H1 (cell line): ENCODE results near the gene HMGB1. TPM values are rescaled to one million over a fixed set of nuclear protein-coding genes. Genes with fewer than 3 reads are reported as not detected.

Experiments
- CTCF ChIA-PET: fragments of 300-600 bp; sonication (Branson Sonifier 250); formaldehyde crosslinking; loops from one replicate; lab custom pipeline; 2021; ENCODE audit not compliant: partially characterized antibody; lab: Charles Lee
- POLR2A ChIA-PET: fragments of 300-600 bp; sonication (Branson Sonifier 250); formaldehyde crosslinking; loops from one replicate; lab custom pipeline; 2021; ENCODE audit warnings: inconsistent platforms; ENCODE audit not compliant: partially characterized antibody; lab: Charles Lee
- DNase-seq, 2 experiments: peaks; one replicate each; pipeline versions ENCODE4 v3.0.0 to v3.0.0-alpha.2; 2010 to 2022; ENCODE audit warnings: low spot score in 2 of 2, low read depth in 1 of 2, mixed read lengths in 1 of 2
- FAIRE-seq: peaks from 2 replicates; lab custom pipeline; 2011; peaks lifted over from hg19 to GRCh38; lab: Jason Lieb, UNC
- H2AFZ ChIP-seq: 2 replicates; pipeline ENCODE4 v1.8.1; 2012; ENCODE audit warnings: low read length, inconsistent platforms
- H2AK5ac ChIP-seq: 2 replicates; pipeline ENCODE4 v1.6.1; 2013; ENCODE audit warnings: low read depth, low read length
- H2BK120ac ChIP-seq: replicated peaks from 2 replicates; pipeline ENCODE3; 2013; ENCODE audit warnings: low read depth, low read length, inconsistent platforms
- H2BK12ac ChIP-seq: 2 replicates; pipeline ENCODE4 v1.6.1; 2013; ENCODE audit warnings: low read depth, low read length
- H2BK15ac ChIP-seq: 2 replicates; pipeline ENCODE4 v1.6.1; 2013; ENCODE audit warnings: low read length
- H2BK20ac ChIP-seq: 2 replicates; pipeline ENCODE4 v1.6.1; 2013; ENCODE audit warnings: low read length
- H2BK5ac ChIP-seq: 2 replicates; pipeline ENCODE4 v1.6.1; 2013; ENCODE audit warnings: low read depth, low read length
- H3K14ac ChIP-seq: 2 replicates; pipeline ENCODE4 v1.6.1; 2013; ENCODE audit warnings: inconsistent platforms; ENCODE audit not compliant: insufficient read length
- H3K18ac ChIP-seq: 2 replicates; pipeline ENCODE4 v1.6.1; 2013; ENCODE audit warnings: low read length; ENCODE audit errors: extremely low read depth
- H3K23ac ChIP-seq: 2 replicates; pipeline ENCODE4 v1.6.1; 2013; ENCODE audit warnings: inconsistent platforms; ENCODE audit not compliant: insufficient read length
- H3K23me2 ChIP-seq: 2 replicates; pipeline ENCODE4 v1.6.1; 2013; ENCODE audit warnings: low read depth, low read length
- H3K27ac ChIP-seq: 2 replicates; pipeline ENCODE4 v1.6.1; 2011; ENCODE audit warnings: low read depth, low read length, inconsistent platforms
- H3K27me3 ChIP-seq, 4 experiments: replicated peaks in 1 of 4; 1 replicate in 1 of 4; 2 replicates in 3 of 4; pipeline versions ENCODE4 v1.6.1 to v1.8.1; 2011 to 2013; ENCODE audit warnings: low read length in 3 of 4, mild to moderate bottlenecking in 3 of 4, inconsistent platforms in 2 of 4, mixed read lengths in 2 of 4, moderate library complexity in 1 of 4; ENCODE audit not compliant: control insufficient read depth in 3 of 4, insufficient read depth in 3 of 4; ENCODE audit errors: extremely low read depth in 1 of 4
- H3K36me3 ChIP-seq, 4 experiments: 2 replicates each; pipeline versions ENCODE4 v1.6.1 to v1.8.1; 2011 to 2013; ENCODE audit warnings: mild to moderate bottlenecking in 4 of 4, low read length in 3 of 4, moderate library complexity in 2 of 4, control low read depth in 1 of 4, inconsistent platforms in 1 of 4; ENCODE audit not compliant: insufficient read depth in 4 of 4, control insufficient read depth in 2 of 4
- H3K4ac ChIP-seq: replicated peaks from 2 replicates; pipeline ENCODE3; 2013; ENCODE audit warnings: low read length, low read depth, mixed read lengths, inconsistent platforms; ENCODE audit not compliant: insufficient read length
- H3K4me1 ChIP-seq, 4 experiments: replicated peaks in 1 of 4; 1 replicate in 1 of 4; 2 replicates in 3 of 4; pipeline versions ENCODE4 v1.6.1 to v1.8.1; 2011 to 2013; ENCODE audit warnings: low read length in 3 of 4, inconsistent platforms in 2 of 4, mixed read lengths in 1 of 4; ENCODE audit not compliant: insufficient read depth in 4 of 4, control insufficient read depth in 3 of 4
- H3K4me2 ChIP-seq, 2 experiments: 2 replicates each; pipeline versions ENCODE4 v1.6.1 to v1.8.1; 2011 to 2013; ENCODE audit warnings: low read depth in 2 of 2, low read length in 2 of 2, control low read depth in 1 of 2, inconsistent platforms in 1 of 2, mild to moderate bottlenecking in 1 of 2; ENCODE audit not compliant: insufficient read depth in 1 of 2
- H3K4me3 ChIP-seq, 4 experiments: fragments of 200-600, 300-600 bp in 1 of 4; sonication (generic), shearing (Covaris generic), sonication (Bioruptor Twin) in 1 of 4; 2 replicates each; pipeline versions ENCODE4 v1.5.1 to v1.8.1; 2011 to 2016; ENCODE audit warnings: low read length in 4 of 4, low read depth in 3 of 4, control low read depth in 2 of 4, inconsistent platforms in 2 of 4, mild to moderate bottlenecking in 2 of 4, mixed read lengths in 1 of 4, moderate library complexity in 1 of 4; ENCODE audit not compliant: insufficient read depth in 2 of 4; ENCODE audit errors: extremely low read depth in 1 of 4
- H3K56ac ChIP-seq: replicated peaks from 2 replicates; pipeline ENCODE3; 2013; ENCODE audit warnings: low read depth, mild to moderate bottlenecking, mixed read lengths, low read length, inconsistent platforms; ENCODE audit not compliant: insufficient read length
- H3K79me1 ChIP-seq: 2 replicates; pipeline ENCODE4 v1.6.1; 2013; ENCODE audit warnings: low read depth, low read length, control low read depth
- H3K79me2 ChIP-seq, 2 experiments: 2 replicates each; pipeline versions ENCODE4 v1.6.1 to v1.8.1; 2012 to 2013; ENCODE audit warnings: low read length in 2 of 2, mild to moderate bottlenecking in 2 of 2, inconsistent platforms in 1 of 2; ENCODE audit not compliant: insufficient read depth in 2 of 2, control insufficient read depth in 1 of 2
- H3K9ac ChIP-seq, 4 experiments: replicated peaks in 1 of 4; 1 replicate in 1 of 4; 2 replicates in 3 of 4; pipeline versions ENCODE4 v1.6.1 to v1.8.1; 2011 to 2013; ENCODE audit warnings: low read depth in 3 of 4, low read length in 3 of 4, control low read depth in 2 of 4, mild to moderate bottlenecking in 2 of 4, moderate library complexity in 2 of 4, inconsistent platforms in 1 of 4; ENCODE audit errors: extremely low read depth in 1 of 4
- H3K9me3 ChIP-seq, 2 experiments: 2 replicates each; pipeline versions ENCODE4 v1.6.1 to v1.8.1; 2012 to 2013; ENCODE audit warnings: mild to moderate bottlenecking in 2 of 2, moderate library complexity in 2 of 2, control low read depth in 1 of 2, inconsistent platforms in 1 of 2, low read depth in 1 of 2, low read length in 1 of 2, mixed read lengths in 1 of 2; ENCODE audit not compliant: insufficient read depth in 2 of 2
- H4K20me1 ChIP-seq, 2 experiments: replicated peaks in 1 of 2; 2 replicates each; pipeline versions ENCODE3 to v1.8.1; 2011 to 2013; ENCODE audit warnings: inconsistent platforms in 2 of 2, low read length in 2 of 2, mild to moderate bottlenecking in 1 of 2; ENCODE audit not compliant: insufficient read depth in 2 of 2, control insufficient read depth in 1 of 2
- H4K5ac ChIP-seq: 2 replicates; pipeline ENCODE4 v1.6.1; 2013; ENCODE audit warnings: low read length, low read depth, mixed read lengths, inconsistent platforms; ENCODE audit not compliant: insufficient read length
- H4K8ac ChIP-seq: 2 replicates; pipeline ENCODE4 v1.8.0; 2013; ENCODE audit warnings: mild to moderate bottlenecking, moderate library complexity, low read length, inconsistent platforms; ENCODE audit not compliant: insufficient read depth; ENCODE audit errors: extremely low read depth
- H4K91ac ChIP-seq: replicated peaks from 2 replicates; pipeline ENCODE3; 2013; ENCODE audit warnings: low read length, mixed read lengths, inconsistent platforms; ENCODE audit not compliant: insufficient read length
- BCL11A ChIP-seq, 2 experiments: IDR thresholded peaks; one replicate each; pipeline ENCODE4 v1.6.1; 2011; ENCODE audit warnings: low read depth in 2 of 2, low read length in 2 of 2, mild to moderate bottlenecking in 2 of 2
- CBX8 ChIP-seq: fragments of 300-800, 300-1000 bp; sonication (generic); IDR thresholded peaks from 2 replicates; pipeline ENCODE4 v1.7.1; 2016; ENCODE audit warnings: low read depth, low read length, borderline replicate concordance
- CREB1 ChIP-seq: IDR thresholded peaks from 2 replicates; pipeline ENCODE4 v1.6.1; 2012; ENCODE audit warnings: inconsistent platforms
- E2F6 ChIP-seq: IDR thresholded peaks from 2 replicates; pipeline ENCODE4 v1.6.1; 2012; ENCODE audit warnings: inconsistent platforms
- HDAC2 ChIP-seq, 2 experiments: fragments of 300-600 bp in 1 of 2; sonication (generic) in 1 of 2; IDR thresholded peaks; 2 replicates each; pipeline ENCODE4 v1.6.1; 2011 to 2012; ENCODE audit warnings: low read depth in 2 of 2, low read length in 2 of 2, mild to moderate bottlenecking in 2 of 2, moderate library complexity in 2 of 2, borderline replicate concordance in 1 of 2, inconsistent platforms in 1 of 2
- JUND ChIP-seq: IDR thresholded peaks from 2 replicates; pipeline ENCODE4 v1.6.1; 2011; ENCODE audit warnings: mild to moderate bottlenecking, improper control_type of control experiment, low read length
- KDM1A ChIP-seq: fragments of 200-600, 300-600 bp; sonication (generic); IDR thresholded peaks from 2 replicates; pipeline ENCODE4 v1.7.1; 2016; ENCODE audit warnings: mild to moderate bottlenecking, low read length, borderline replicate concordance
- KDM5A ChIP-seq: fragments of 200-600 bp; IDR thresholded peaks from 2 replicates; pipeline ENCODE4 v1.7.1; 2012; ENCODE audit warnings: mild to moderate bottlenecking, low read length, inconsistent platforms, mixed read lengths
- PHF8 ChIP-seq: fragments of 200-600 bp; sonication (generic); conservative IDR thresholded peaks from 2 replicates; pipeline ENCODE4 v1.7.1; 2012; ENCODE audit warnings: low read depth, mild to moderate bottlenecking, inconsistent platforms, low read length, moderate library complexity
- POLR2AphosphoS5 ChIP-seq: IDR thresholded peaks from 2 replicates; pipeline ENCODE4 v1.6.1; 2011; ENCODE audit warnings: low read depth, low read length
- SIRT6 ChIP-seq: IDR thresholded peaks from one replicate; pipeline ENCODE4 v1.7.1; 2012; ENCODE audit warnings: low read length, inconsistent platforms
- SUZ12 ChIP-seq: fragments of 200-600 bp; sonication (generic); IDR thresholded peaks from 2 replicates; pipeline ENCODE4 v1.6.1; 2012; ENCODE audit warnings: mild to moderate bottlenecking, inconsistent platforms, low read length, moderate library complexity, mixed read lengths
- TAF1 ChIP-seq: IDR thresholded peaks from 2 replicates; pipeline ENCODE4 v1.6.1; 2011; ENCODE audit warnings: mild to moderate bottlenecking, low read depth, low read length
- TBP ChIP-seq: IDR thresholded peaks from 2 replicates; pipeline ENCODE4 v1.6.1; 2011; ENCODE audit warnings: low read depth, low read length, improper control_type of control experiment
- WGBS, 2 experiments: shearing (Covaris generic) in 1 of 2; methylation state at CpG; one replicate each; pipeline versions ENCODE4 v1.1.6 to v1.1.7; 2013 to 2015; ENCODE audit warnings: low lambda C conversion rate in 2 of 2, mixed read lengths in 2 of 2, inconsistent platforms in 1 of 2, low coverage in 1 of 2, missing lambda C conversion rate in 1 of 2; ENCODE audit not compliant: insufficient replicate concordance in 2 of 2, insufficient coverage in 1 of 2, insufficient read length in 1 of 2; ENCODE audit errors: extremely low coverage in 1 of 2, missing lambda C conversion rate in 1 of 2; 5-methylcytosine and 5-hydroxymethylcytosine counted together
- polyA plus RNA-seq, 7 experiments: library from polyadenylated mRNA; depleted of rRNA in 3 of 7; stranded (reverse) in 5 of 7; unstranded in 2 of 7; fragments of >200 nt in 5 of 7; fragments of 200-250 nt in 2 of 7; gene quantifications; 1 replicate in 5 of 7; 2 replicates in 1 of 7; 4 replicates in 1 of 7; pipeline versions ENCODE4 v1.2.1 to v1.2.3, GENCODE V29; 2011 to 2013; ENCODE audit warnings: missing spikeins in 2 of 7, mixed read lengths in 2 of 7
- total RNA-seq: library from RNA; stranded (reverse); fragmentation: NEBNext Ultra II Directional; extraction: Animal tissue kit (Norgen Biotek cat#: 25700); gene quantifications from 2 replicates; pipeline ENCODE4 v1.2.1, GENCODE V29; 2021

HMGB1 gene
- total and polyA plus RNA-seq, 2 of the 8 experiments (the other 6 are each of a cell fraction or from before 2014, with no cell fraction given), result 123 to 776 TPM

- CTCF ChIA-PET, result no interaction called here
- no peak for FAIRE-seq
- TF ChIP-seq SIRT6 (no peak), CREB1 (no peak), KDM1A (no peak), HDAC2 (IDR thresholded peaks at IDR 0.05; ENCODE audit: borderline replicate concordance in 1 of 2, low read depth in 2 of 2, low read length in 2 of 2) (no peak), TBP (no peak), KDM5A (no peak), PHF8 (no peak), BCL11A (IDR thresholded peaks at IDR 0.05; ENCODE audit: low read depth in 2 of 2, low read length in 2 of 2) (no peak), POLR2AphosphoS5 (no peak), TAF1 (no peak), CBX8 (no peak), E2F6 (no peak), SUZ12 (no peak), JUND (no peak)
These were observed 7.9 kb upstream of the HMGB1 start for GRCh38 chr13:30473675-30474074.

More at GRCh38 chr13:30473675-30474074, 7.9 kb upstream of the HMGB1 start:
- no peak overlapping the region for H4K91ac ChIP-seq
- peaks cover 0 to 9% (median 1%) of the 10 kb centered on the region in 4 experiments; a peak in 2 of 7 replicates for H3K4me1 ChIP-seq
- no peak overlapping the region for H3K4ac ChIP-seq
- H3K23ac ChIP-seq, result no peak overlapping the region
- H2AK5ac ChIP-seq, result no peak overlapping the region
- H3K9me3 ChIP-seq, result no peaks in the 10 kb centered on the region
- no peak overlapping the region for H3K4me3 ChIP-seq
- no peak overlapping the region for H2BK120ac ChIP-seq
- H4K20me1 ChIP-seq, result no peaks in the 10 kb centered on the region
- no peak overlapping the region for H3K27ac ChIP-seq
- no peak overlapping the region for H3K18ac ChIP-seq
- no peak overlapping the region for H3K14ac ChIP-seq
- DNase-seq, result no peak
- 84% methylated on average over 1 of the region's 1 CpG; no CpG with 5 or more reads in 1 of the 2 experiments for WGBS, 2 experiments
- no peak overlapping the region for H3K9ac ChIP-seq
- no peaks in the 10 kb centered on the region for H3K23me2 ChIP-seq
- H3K4me2 ChIP-seq, result no peak overlapping the region
- H2AFZ ChIP-seq, result no peak overlapping the region
- no peaks in the 10 kb centered on the region for H3K79me2 ChIP-seq
- no peak overlapping the region for H2BK12ac ChIP-seq
- no peaks in the 10 kb centered on the region for H3K36me3 ChIP-seq
- no peaks in the 10 kb centered on the region for H3K79me1 ChIP-seq
- no peak overlapping the region for H4K5ac ChIP-seq
- H2BK15ac ChIP-seq, result no peak overlapping the region
- no peaks in the 10 kb centered on the region for H3K27me3 ChIP-seq
- H4K8ac ChIP-seq, result no peak overlapping the region; the same call in 1 of the 2 replicates
- no peak overlapping the region for H3K56ac ChIP-seq
- POLR2A ChIA-PET, result interaction anchor here (6.4 kb wide), 1 partner anchor 8 kb away, joined by 53 read pairs; the partner anchor contains the start of gene HMGB1
- no peak overlapping the region for H2BK5ac ChIP-seq
- H2BK20ac ChIP-seq, result no peak overlapping the region
